ENCODE measurements around the gene PNRC2. TPM values are rescaled to one million over a fixed set of nuclear protein-coding genes. Genes with fewer than 3 reads are reported as not detected.
"Not testable (repeated sequence)": the region's sequence is repeated elsewhere in the genome, so short reads cannot be mapped to it uniquely, and the experiment has no call there.

PNRC2 gene
- total RNA-seq, 2 experiments from 2014 or later, result 133 to 142 TPM

DNA sequence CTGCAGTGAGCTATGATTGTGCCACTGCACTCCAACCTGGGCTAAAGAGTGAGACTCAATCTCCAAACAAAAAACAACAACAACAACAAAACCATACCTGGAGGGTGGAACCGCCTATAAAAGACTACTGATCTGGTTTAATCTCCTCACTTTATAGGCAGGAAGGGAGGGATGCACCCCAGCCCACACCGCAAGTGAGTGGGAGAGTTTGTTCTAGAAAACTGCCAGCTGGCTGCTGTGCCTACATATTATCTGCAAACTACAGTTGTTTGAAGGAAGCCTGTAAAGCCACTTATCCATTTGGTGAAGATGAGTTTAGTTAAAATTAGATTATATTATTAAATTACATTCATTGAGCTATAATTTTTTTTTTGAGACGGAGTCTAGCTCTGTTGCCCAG is 29.6 kb downstream of the PNRC2 start:
- no peak for ATAC-seq
- CTCF ChIA-PET, result interaction anchor here (0.7 to 1.3 kb wide), 3 partner anchors 12 to 28 kb away, joined by 3 to 5 read pairs (median 4); no protein-coding TSS in a partner anchor
- H3K27ac Mint-ChIP-seq, result peak overlapping the region; percentile 13

DNA sequence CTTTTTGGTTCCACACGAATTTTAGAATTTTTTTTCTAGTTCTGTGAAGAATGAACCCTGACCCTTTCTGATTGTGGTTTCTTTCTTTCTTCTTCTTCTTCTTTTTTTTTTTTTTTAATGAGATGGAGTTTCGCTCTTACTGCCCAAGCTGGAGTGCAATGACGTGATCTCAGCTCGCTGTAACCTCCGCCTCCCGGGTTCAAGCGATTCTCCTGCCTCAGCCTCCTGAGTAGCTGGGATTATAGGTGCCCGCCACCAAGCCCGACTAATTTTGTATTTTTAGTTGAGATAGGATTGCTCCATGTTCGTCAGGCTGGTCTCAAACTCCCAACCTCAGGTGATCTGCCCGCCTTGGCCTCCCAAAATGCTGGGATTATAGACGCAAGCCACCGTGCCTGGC is 32.4 kb downstream of the PNRC2 start:
- H3K27me3 Mint-ChIP-seq; H3K27ac Mint-ChIP-seq; H3K4me3 Mint-ChIP-seq; H3K9me3 Mint-ChIP-seq (ENCODE audit: low read depth); POLR2A ChIA-PET; H3K4me1 Mint-ChIP-seq; CTCF ChIA-PET; ATAC-seq; H3K36me3 Mint-ChIP-seq (ENCODE audit: low read depth); intact Hi-C loops (cut with DNase I, micrococcal nuclease); DNase-seq: not testable (repeated sequence)

More for the DNA sequence above, 29.6 kb downstream of the PNRC2 start:
- intact Hi-C loops (cut with DNase I, micrococcal nuclease), result no loop called here
- H3K9me3 Mint-ChIP-seq (ENCODE audit: low read depth), result no peaks in the 10 kb centered on the region
- POLR2A ChIA-PET, result interaction anchor here (0.5 kb wide), 1 partner anchor 13 kb away, joined by 5 read pairs; no protein-coding TSS in a partner anchor
- no peaks in the 10 kb centered on the region for H3K27me3 Mint-ChIP-seq
- DNase-seq, result no peak
- H3K36me3 Mint-ChIP-seq (ENCODE audit: low read depth), result no peaks in the 10 kb centered on the region
- H3K4me3 Mint-ChIP-seq, result no peak overlapping the region
- H3K4me1 Mint-ChIP-seq, result peaks cover 4% of the 10 kb centered on the region

GRCh38 chr1:23995431-23995837 is 35.8 kb downstream of the PNRC2 start:
- no peaks in the 10 kb centered on the region for H3K36me3 Mint-ChIP-seq (ENCODE audit: low read depth)
- no peaks in the 10 kb centered on the region for H3K9me3 Mint-ChIP-seq (ENCODE audit: low read depth)
- no peaks in the 10 kb centered on the region for H3K27me3 Mint-ChIP-seq
- no peak overlapping the region for H3K4me3 Mint-ChIP-seq
- DNase-seq, result peak; percentile 37
- ATAC-seq, result peak; percentile 70
- ChIA-PET CTCF (interaction anchor here (1.0 kb wide), 1 partner anchor 31 kb away, joined by 3 read pairs; no protein-coding TSS in a partner anchor), POLR2A (no interaction called here)
- intact Hi-C loops (cut with DNase I, micrococcal nuclease), result no loop called here
- no peak overlapping the region for H3K27ac Mint-ChIP-seq
- peaks cover 14% of the 10 kb centered on the region for H3K4me1 Mint-ChIP-seq

DNA sequence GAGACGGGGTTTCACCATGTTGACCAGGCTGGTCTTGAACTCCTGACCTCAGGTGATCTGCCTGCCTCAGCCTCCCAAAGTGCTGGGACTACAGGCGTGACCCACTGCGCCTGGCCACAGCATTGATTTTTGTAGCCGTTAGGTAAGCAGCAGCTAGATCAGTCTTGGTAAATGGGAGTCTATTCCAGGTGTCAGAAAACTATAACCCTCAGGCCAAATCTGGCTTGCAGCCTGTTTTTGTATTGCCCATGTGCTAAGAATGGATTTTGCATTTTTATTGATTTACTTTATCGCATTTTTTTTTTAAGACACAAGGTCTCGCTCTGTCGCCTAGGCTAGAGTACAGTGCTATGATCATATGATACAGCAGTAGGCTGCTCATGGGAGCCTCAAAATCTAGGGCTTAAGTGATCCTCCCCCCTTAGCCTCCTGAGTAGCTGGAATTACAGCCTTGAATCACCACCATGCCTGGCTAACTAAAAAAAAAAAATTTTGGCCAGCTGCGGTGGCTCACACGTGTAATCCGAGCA is 37.1 kb downstream of the PNRC2 start:
- Mint-ChIP-seq H3K9me3 (ENCODE audit: low read depth) (no peaks in the 10 kb centered on the region), H3K27me3 (no peaks in the 10 kb centered on the region), H3K4me1 (peaks cover 14% of the 10 kb centered on the region), H3K27ac (no peak overlapping the region), H3K4me3 (no peak overlapping the region), H3K36me3 (ENCODE audit: low read depth) (no peaks in the 10 kb centered on the region)
- DNase-seq (no peak), ATAC-seq (no peak)
- intact Hi-C loops (cut with DNase I, micrococcal nuclease), result no loop called here
- ChIA-PET POLR2A (no interaction called here), CTCF (no interaction called here)

- Mint-ChIP-seq H3K27me3 (no peaks in the 10 kb centered on the region), H3K4me1 (peaks cover 14% of the 10 kb centered on the region), H3K36me3 (ENCODE audit: low read depth) (no peaks in the 10 kb centered on the region), H3K4me3 (no peak overlapping the region), H3K9me3 (ENCODE audit: low read depth) (no peaks in the 10 kb centered on the region), H3K27ac (no peak overlapping the region)
- intact Hi-C loops (cut with DNase I, micrococcal nuclease), result no loop called here
- ChIA-PET POLR2A (no interaction called here), CTCF (no interaction called here)
- ATAC-seq, result no peak
- no peak for DNase-seq
These were observed 38.2 kb downstream of the PNRC2 start for GRCh38 chr1:23997812-23998211.

DNA sequence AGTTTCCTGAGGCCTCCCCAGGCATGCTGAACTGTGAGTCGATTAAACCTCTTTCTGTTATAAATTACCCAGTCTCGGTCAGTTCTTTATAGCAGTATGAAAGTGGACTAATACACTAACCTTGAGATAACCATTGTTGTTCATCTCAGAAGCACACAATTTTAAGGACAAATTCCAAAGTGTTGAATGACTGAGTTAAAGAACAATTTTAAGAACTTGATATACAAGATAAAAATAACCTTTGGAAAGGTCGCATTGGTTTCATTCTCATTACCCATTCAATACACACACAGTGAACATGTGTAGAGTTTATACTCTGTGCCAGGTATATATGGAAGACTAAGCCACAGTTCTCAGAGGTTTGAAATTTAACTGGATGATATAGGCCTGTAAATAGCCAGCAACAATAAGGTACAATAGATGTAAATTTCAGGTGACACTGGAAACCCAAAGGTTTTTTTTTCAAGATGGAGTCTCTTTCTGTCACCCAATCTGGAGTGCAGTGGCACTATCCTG is 39.6 kb downstream of the PNRC2 start:
- no peak overlapping the region for H3K4me3 Mint-ChIP-seq
- peak overlapping the region; percentile 6 for H3K27ac Mint-ChIP-seq
- ATAC-seq (no peak), DNase-seq (no peak)
- peaks cover 14% of the 10 kb centered on the region for H3K4me1 Mint-ChIP-seq
- H3K36me3 Mint-ChIP-seq (ENCODE audit: low read depth), result no peaks in the 10 kb centered on the region
- H3K9me3 Mint-ChIP-seq (ENCODE audit: low read depth), result no peaks in the 10 kb centered on the region
- ChIA-PET POLR2A (no interaction called here), CTCF (no interaction called here)
- intact Hi-C loops (cut with DNase I, micrococcal nuclease), result no loop called here
- H3K27me3 Mint-ChIP-seq, result no peaks in the 10 kb centered on the region

GRCh38 chr1:24002695-24003094 is 43.1 kb downstream of the PNRC2 start:
- no peak for ATAC-seq
- peaks cover 9% of the 10 kb centered on the region for H3K4me1 Mint-ChIP-seq
- peaks cover 5% of the 10 kb centered on the region for H3K27me3 Mint-ChIP-seq
- intact Hi-C loops (cut with DNase I, micrococcal nuclease), result no loop called here
- H3K27ac Mint-ChIP-seq, result no peak overlapping the region
- CTCF ChIA-PET, result interaction anchor here (1.1 to 1.2 kb wide), 2 partner anchors 25 to 59 kb away, joined by 3 to 4 read pairs; no protein-coding TSS in a partner anchor
- DNase-seq, result no peak
- H3K36me3 Mint-ChIP-seq (ENCODE audit: low read depth), result no peaks in the 10 kb centered on the region
- H3K4me3 Mint-ChIP-seq, result no peak overlapping the region
- H3K9me3 Mint-ChIP-seq (ENCODE audit: low read depth), result no peaks in the 10 kb centered on the region
- POLR2A ChIA-PET, result no interaction called here

GRCh38 chr1:24003331-24003972 is 43.8 kb downstream of the PNRC2 start:
- H3K27ac Mint-ChIP-seq, result no peak overlapping the region
- no peak for ATAC-seq
- no peak overlapping the region for H3K4me3 Mint-ChIP-seq
- peaks cover 5% of the 10 kb centered on the region for H3K27me3 Mint-ChIP-seq
- H3K4me1 Mint-ChIP-seq, result peaks cover 9% of the 10 kb centered on the region
- H3K9me3 Mint-ChIP-seq (ENCODE audit: low read depth), result no peaks in the 10 kb centered on the region
- DNase-seq, result no peak
- H3K36me3 Mint-ChIP-seq (ENCODE audit: low read depth), result no peaks in the 10 kb centered on the region
- POLR2A ChIA-PET, result interaction anchor here (0.6 to 0.7 kb wide), 2 partner anchors 30 to 312 kb away, joined by 4 read pairs; partner anchors contain the start of gene RPL11
- intact Hi-C loops (cut with DNase I, micrococcal nuclease), result no loop called here
- CTCF ChIA-PET, result interaction anchor here (0.6 to 1.2 kb wide), 7 partner anchors 14 to 877 kb away, joined by 3 to 5 read pairs (median 3); no protein-coding TSS in a partner anchor

DNA sequence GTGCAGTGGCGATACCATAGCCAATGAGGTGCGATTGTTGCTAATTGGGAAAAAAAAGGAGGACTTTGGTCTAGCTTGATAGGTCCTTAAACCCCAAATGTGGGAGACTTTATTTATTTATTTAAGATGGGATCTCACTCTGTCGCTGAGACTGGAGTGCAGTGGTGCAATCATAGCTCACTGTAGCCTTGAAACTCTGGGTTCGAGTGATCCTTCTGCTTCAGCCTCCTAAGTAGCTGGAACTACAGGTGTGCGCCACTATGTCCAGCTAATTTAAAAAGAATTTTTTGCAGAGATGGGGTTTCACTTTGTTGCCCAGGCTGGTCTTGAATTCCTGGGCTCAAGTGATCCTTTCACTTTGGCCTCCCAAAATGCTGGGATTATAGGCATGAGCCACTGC is 44.5 kb downstream of the PNRC2 start:
- Mint-ChIP-seq H3K36me3 (ENCODE audit: low read depth) (no peaks in the 10 kb centered on the region), H3K27me3 (peaks cover 5% of the 10 kb centered on the region), H3K27ac (no peak overlapping the region), H3K4me1 (peaks cover 2% of the 10 kb centered on the region), H3K9me3 (ENCODE audit: low read depth) (no peaks in the 10 kb centered on the region), H3K4me3 (no peak overlapping the region)
- intact Hi-C loops (cut with DNase I, micrococcal nuclease), result no loop called here
- CTCF ChIA-PET, result interaction anchor here (0.6 to 0.7 kb wide), 5 partner anchors 15 to 877 kb away, joined by 3 to 5 read pairs (median 3); no protein-coding TSS in a partner anchor
- POLR2A ChIA-PET, result no interaction called here
- DNase-seq, result no peak
- ATAC-seq, result no peak

DNA sequence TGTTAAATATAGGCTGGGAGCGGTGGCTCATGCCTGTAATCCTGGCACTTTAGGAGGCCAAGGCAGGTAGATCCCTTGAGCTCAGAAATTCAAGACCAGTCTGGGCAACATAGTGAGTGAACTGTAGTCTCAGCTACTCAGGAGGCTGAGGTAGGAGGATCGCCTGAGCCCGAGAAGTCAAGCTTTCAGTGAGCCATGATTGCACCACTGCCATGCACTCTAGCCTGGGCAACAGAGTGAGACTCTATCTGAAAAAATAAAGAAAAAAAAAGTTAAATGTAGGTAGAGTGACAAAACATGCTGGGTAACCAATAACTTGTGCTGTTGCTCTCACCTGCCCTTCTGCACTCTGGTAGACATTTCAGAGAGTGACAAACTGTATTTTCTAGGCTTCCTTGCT is 45.5 kb downstream of the PNRC2 start:
- no peak overlapping the region for H3K4me3 Mint-ChIP-seq
- DNase-seq (no peak), ATAC-seq (no peak)
- H3K27me3 Mint-ChIP-seq, result peaks cover 5% of the 10 kb centered on the region
- no peaks in the 10 kb centered on the region for H3K9me3 Mint-ChIP-seq (ENCODE audit: low read depth)
- H3K36me3 Mint-ChIP-seq (ENCODE audit: low read depth), result no peaks in the 10 kb centered on the region
- ChIA-PET CTCF (no interaction called here), POLR2A (no interaction called here)
- intact Hi-C loops (cut with DNase I, micrococcal nuclease), result no loop called here
- no peak overlapping the region for H3K27ac Mint-ChIP-seq
- H3K4me1 Mint-ChIP-seq, result no peaks in the 10 kb centered on the region

- no peaks in the 10 kb centered on the region for H3K4me1 Mint-ChIP-seq
- no peak overlapping the region for H3K4me3 Mint-ChIP-seq
- no peaks in the 10 kb centered on the region for H3K9me3 Mint-ChIP-seq (ENCODE audit: low read depth)
- ChIA-PET POLR2A (no interaction called here), CTCF (no interaction called here)
- no peak for ATAC-seq
- H3K36me3 Mint-ChIP-seq (ENCODE audit: low read depth), result no peaks in the 10 kb centered on the region
- no peak for DNase-seq
- intact Hi-C loops (cut with DNase I, micrococcal nuclease), result no loop called here
- H3K27ac Mint-ChIP-seq, result no peak overlapping the region
- peaks cover 5% of the 10 kb centered on the region for H3K27me3 Mint-ChIP-seq
These were observed 47.5 kb downstream of the PNRC2 start for GRCh38 chr1:24007079-24007478.

DNA sequence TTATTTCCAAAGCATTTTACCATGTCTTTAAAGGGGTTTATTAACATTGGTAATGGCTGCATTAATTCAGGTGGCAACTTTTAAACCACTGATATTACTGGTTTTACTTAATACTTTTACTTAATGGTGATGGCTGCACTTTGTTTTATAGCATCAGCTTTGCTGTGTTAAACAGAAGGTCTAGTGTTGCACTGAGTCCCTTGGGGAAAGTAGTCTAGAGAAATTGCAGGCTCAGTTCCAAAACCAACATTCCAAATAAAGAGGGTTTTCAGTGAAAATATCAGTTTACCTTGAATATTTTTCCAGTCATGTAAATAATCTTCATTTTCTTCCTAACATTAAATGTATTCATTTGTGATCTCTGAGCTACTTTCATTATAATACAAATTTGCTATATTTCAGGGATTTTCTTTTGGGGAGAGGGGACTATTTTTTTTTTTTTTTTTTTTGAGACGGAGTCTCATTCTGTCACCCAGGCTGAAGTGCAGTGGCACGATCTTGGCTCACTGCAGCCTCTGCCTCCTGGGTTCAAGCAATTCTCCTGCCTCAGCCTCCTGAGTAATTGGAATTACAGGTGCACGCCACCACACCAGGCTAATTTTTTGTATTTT is 49.1 kb downstream of the PNRC2 start:
- H3K27ac Mint-ChIP-seq; DNase-seq; H3K9me3 Mint-ChIP-seq (ENCODE audit: low read depth); H3K4me1 Mint-ChIP-seq; H3K27me3 Mint-ChIP-seq; ATAC-seq; intact Hi-C loops (cut with DNase I, micrococcal nuclease); H3K4me3 Mint-ChIP-seq; H3K36me3 Mint-ChIP-seq (ENCODE audit: low read depth): not testable (repeated sequence)
- CTCF ChIA-PET, result interaction anchor here (0.7 kb wide), 1 partner anchor 1834 kb away, joined by 4 read pairs; no protein-coding TSS in a partner anchor
- POLR2A ChIA-PET, result interaction anchor here (0.6 kb wide), 1 partner anchor 36 kb away, joined by 3 read pairs; no protein-coding TSS in a partner anchor

Measured in activated CD4-positive, alpha-beta T cell treated with anti-CD3 and anti-CD28 coated beads for 36 hours (primary cell).